ENCODE measurements around the gene GALNT8.
"Not testable (repeated sequence)": the region's sequence is repeated elsewhere in the genome, so short reads cannot be mapped to it uniquely, and the experiment has no call there.

Gene GALNT8

GRCh38 chr12:4707306-4707705, 12.9 kb upstream of the GALNT8 start:
- Histone ChIP-seq H3K27me3 (ENCODE audit: insufficient read depth, poor library complexity, severe bottlenecking) (peaks cover 23% of the 10 kb centered on the region), H3K36me3 (ENCODE audit: low read depth) (no peaks in the 10 kb centered on the region), H3K4me3 (ENCODE audit: severe bottlenecking) (no peak overlapping the region), H3K9me3 (ENCODE audit: severe bottlenecking) (no peaks in the 10 kb centered on the region), H3K4me1 (ENCODE audit: insufficient read depth, poor library complexity, severe bottlenecking) (no peaks in the 10 kb centered on the region), H3K27ac (ENCODE audit: poor library complexity, severe bottlenecking) (no peak overlapping the region)
- no peak for TF ChIP-seq CTCF (IDR thresholded peaks at IDR 0.05; ENCODE audit: poor library complexity, severe bottlenecking)
- ATAC-seq (ENCODE audit: low read depth): no peak
- DNase-seq (ENCODE audit: low spot score): no peak

GRCh38 chr12:4710113-4710512, 10.1 kb upstream of the GALNT8 start:
- Histone ChIP-seq H3K27me3 (ENCODE audit: insufficient read depth, poor library complexity, severe bottlenecking) (peaks cover 23% of the 10 kb centered on the region), H3K9me3 (ENCODE audit: severe bottlenecking) (no peaks in the 10 kb centered on the region), H3K4me3 (ENCODE audit: severe bottlenecking) (no peak overlapping the region), H3K4me1 (ENCODE audit: insufficient read depth, poor library complexity, severe bottlenecking) (no peaks in the 10 kb centered on the region), H3K27ac (ENCODE audit: poor library complexity, severe bottlenecking) (no peak overlapping the region), H3K36me3 (ENCODE audit: low read depth) (no peaks in the 10 kb centered on the region)
- no peak for TF ChIP-seq CTCF (IDR thresholded peaks at IDR 0.05; ENCODE audit: poor library complexity, severe bottlenecking)
- DNase-seq (ENCODE audit: low spot score) (no peak), ATAC-seq (ENCODE audit: low read depth) (no peak)

GRCh38 chr12:4714879-4715278, 5.3 kb upstream of the GALNT8 start:
- Histone ChIP-seq H3K4me3 (ENCODE audit: severe bottlenecking) (no peak overlapping the region), H3K27me3 (ENCODE audit: insufficient read depth, poor library complexity, severe bottlenecking) (peaks cover 12% of the 10 kb centered on the region), H3K36me3 (ENCODE audit: low read depth) (no peaks in the 10 kb centered on the region), H3K9me3 (ENCODE audit: severe bottlenecking) (no peaks in the 10 kb centered on the region), H3K27ac (ENCODE audit: poor library complexity, severe bottlenecking) (no peak overlapping the region), H3K4me1 (ENCODE audit: insufficient read depth, poor library complexity, severe bottlenecking) (no peaks in the 10 kb centered on the region)
- TF ChIP-seq CTCF (IDR thresholded peaks at IDR 0.05; ENCODE audit: poor library complexity, severe bottlenecking): no peak
- DNase-seq (ENCODE audit: low spot score) (no peak), ATAC-seq (ENCODE audit: low read depth) (no peak)

GRCh38 chr12:4717806-4718205, 2.4 kb upstream of the GALNT8 start:
- no peak overlapping the region for H3K4me3 ChIP-seq (ENCODE audit: severe bottlenecking)
- H3K4me1 ChIP-seq (ENCODE audit: insufficient read depth, poor library complexity, severe bottlenecking): no peaks in the 10 kb centered on the region
- ATAC-seq (ENCODE audit: low read depth): no peak
- H3K9me3 ChIP-seq (ENCODE audit: severe bottlenecking): no peaks in the 10 kb centered on the region
- no peak for DNase-seq (ENCODE audit: low spot score)
- no peak for TF ChIP-seq CTCF (IDR thresholded peaks at IDR 0.05; ENCODE audit: poor library complexity, severe bottlenecking)
- H3K27ac ChIP-seq (ENCODE audit: poor library complexity, severe bottlenecking): no peak overlapping the region
- H3K36me3 ChIP-seq (ENCODE audit: low read depth): no peaks in the 10 kb centered on the region
- H3K27me3 ChIP-seq (ENCODE audit: insufficient read depth, poor library complexity, severe bottlenecking): peaks cover 42% of the 10 kb centered on the region

- DNase-seq (ENCODE audit: low spot score) (no peak), ATAC-seq (ENCODE audit: low read depth) (no peak)
- Histone ChIP-seq H3K9me3 (ENCODE audit: severe bottlenecking) (no peaks in the 10 kb centered on the region), H3K36me3 (ENCODE audit: low read depth) (no peaks in the 10 kb centered on the region), H3K27me3 (ENCODE audit: insufficient read depth, poor library complexity, severe bottlenecking) (peaks cover 44% of the 10 kb centered on the region), H3K27ac (ENCODE audit: poor library complexity, severe bottlenecking) (no peak overlapping the region), H3K4me1 (ENCODE audit: insufficient read depth, poor library complexity, severe bottlenecking) (no peaks in the 10 kb centered on the region), H3K4me3 (ENCODE audit: severe bottlenecking) (no peak overlapping the region)
- TF ChIP-seq CTCF (IDR thresholded peaks at IDR 0.05; ENCODE audit: poor library complexity, severe bottlenecking): no peak
These were observed 416 bp downstream of the GALNT8 start for GRCh38 chr12:4720637-4720995.

- not testable (repeated sequence) for H3K27ac ChIP-seq (ENCODE audit: poor library complexity, severe bottlenecking); H3K4me1 ChIP-seq (ENCODE audit: insufficient read depth, poor library complexity, severe bottlenecking); ATAC-seq (ENCODE audit: low read depth); H3K36me3 ChIP-seq (ENCODE audit: low read depth); H3K9me3 ChIP-seq (ENCODE audit: severe bottlenecking); H3K4me3 ChIP-seq (ENCODE audit: severe bottlenecking); DNase-seq (ENCODE audit: low spot score)
- peaks cover 44% of the 10 kb centered on the region for H3K27me3 ChIP-seq (ENCODE audit: insufficient read depth, poor library complexity, severe bottlenecking)
These were observed 1.4 kb downstream of the GALNT8 start for GRCh38 chr12:4721587-4721986.

Measured in RWPE2 (cell line).